Endothelial cell of umbilical vein (primary cell): ENCODE data around the gene B3GALT5. TPM values are rescaled to one million over a fixed set of nuclear protein-coding genes. Genes with fewer than 3 reads are reported as not detected.

Source experiments
- BruUV-seq: library from RNA; stranded (reverse); fragments of 400-500 nt; replicated peaks from 2 replicates; lab custom pipeline; 2021; lab: Mats Ljungman, UMichigan
- CTCF ChIA-PET: fragments of 300-600, 350-600 bp; sonication (Branson Sonifier 250); formaldehyde crosslinking; loops from one replicate; lab custom pipeline; 2021; ENCODE audit warnings: antibody characterized with exemption, inconsistent platforms; lab: Charles Lee
- POLR2A ChIA-PET: fragments of 300-600, 350-600 bp; sonication (Branson Sonifier 250); formaldehyde crosslinking; loops from one replicate; lab custom pipeline; 2021; ENCODE audit warnings: antibody characterized with exemption, inconsistent platforms; lab: Charles Lee
- DNase-seq: peaks from one replicate; pipeline ENCODE4 v3.0.0-alpha.2; 2011; ENCODE audit warnings: low read depth, low spot score
- FAIRE-seq: peaks from 2 replicates; lab custom pipeline; 2011; peaks lifted over from hg19 to GRCh38; lab: Jason Lieb, UNC
- H2AFZ ChIP-seq: 2 replicates; pipeline ENCODE4 v1.6.0; 2012; ENCODE audit warnings: low read depth, low read length, control low read depth, inconsistent platforms
- H3K27ac ChIP-seq: 2 replicates; pipeline ENCODE4 v1.5.1; 2011; ENCODE audit warnings: low read depth, mild to moderate bottlenecking, control low read depth, low read length, moderate library complexity; ENCODE audit not compliant: insufficient read depth
- H3K27me3 ChIP-seq, 2 experiments: 2 replicates each; pipeline versions ENCODE4 v1.6.0 to v1.6.1; 2011; ENCODE audit warnings: low read length in 2 of 2, mixed read lengths in 1 of 2; ENCODE audit not compliant: control insufficient read depth in 2 of 2, insufficient read depth in 2 of 2
- H3K36me3 ChIP-seq, 2 experiments: 2 replicates in 1 of 2; 3 replicates in 1 of 2; pipeline ENCODE4 v1.5.1; 2011; ENCODE audit warnings: low read length in 2 of 2, mild to moderate bottlenecking in 1 of 2, moderate library complexity in 1 of 2; ENCODE audit not compliant: control insufficient read depth in 2 of 2, insufficient read depth in 2 of 2; ENCODE audit errors: extremely low read depth in 1 of 2
- H3K4me1 ChIP-seq: 3 replicates; pipeline ENCODE4 v1.5.1; 2011; ENCODE audit warnings: mild to moderate bottlenecking, low read length; ENCODE audit not compliant: control insufficient read depth, insufficient read depth; ENCODE audit errors: extremely low read depth
- H3K4me2 ChIP-seq: 2 replicates; pipeline ENCODE4 v1.6.1; 2011; ENCODE audit warnings: low read length, control low read depth, mixed read lengths; ENCODE audit not compliant: insufficient read depth
- H3K4me3 ChIP-seq, 3 experiments: fragments of 200-600 bp in 1 of 3; sonication (generic), shearing (Covaris generic) in 1 of 3; replicated peaks in 1 of 3; 2 replicates each; pipeline ENCODE4 v1.5.1; 2011 to 2016; ENCODE audit warnings: control low read depth in 3 of 3, low read length in 3 of 3, mild to moderate bottlenecking in 2 of 3, inconsistent platforms in 1 of 3, low read depth in 1 of 3, moderate library complexity in 1 of 3; ENCODE audit not compliant: insufficient read depth in 1 of 3
- H3K79me2 ChIP-seq: 2 replicates; pipeline ENCODE4 v1.6.0; 2012; ENCODE audit warnings: low read length, inconsistent platforms; ENCODE audit not compliant: control insufficient read depth, insufficient read depth
- H3K9ac ChIP-seq: replicated peaks from 2 replicates; pipeline ENCODE3; 2011; ENCODE audit warnings: low read length, control low read depth; ENCODE audit not compliant: insufficient read depth; ENCODE audit errors: extremely low read depth
- H3K9me1 ChIP-seq: replicated peaks from 3 replicates; pipeline ENCODE4 v1.6.0; 2011; ENCODE audit warnings: mild to moderate bottlenecking, low read length; ENCODE audit not compliant: control insufficient read depth, insufficient read depth; ENCODE audit errors: extremely low read depth
- H3K9me3 ChIP-seq: replicated peaks from 2 replicates; pipeline ENCODE4 v1.5.1; 2012; ENCODE audit warnings: low read length, inconsistent platforms; ENCODE audit not compliant: control insufficient read depth, insufficient read depth
- H4K20me1 ChIP-seq: replicated peaks from 2 replicates; pipeline ENCODE3; 2011; ENCODE audit warnings: mild to moderate bottlenecking, low read length; ENCODE audit not compliant: control insufficient read depth, insufficient read depth; ENCODE audit errors: extremely low read depth
- CTCF ChIP-seq, 2 donors: IDR thresholded peaks; 1 replicate in 1 of 2; 2 replicates in 1 of 2; pipeline ENCODE4 v1.5.1; 2011; ENCODE audit warnings: low read length in 2 of 2, mild to moderate bottlenecking in 2 of 2, moderate library complexity in 2 of 2, control low read depth in 1 of 2, inconsistent platforms in 1 of 2, low read depth in 1 of 2; ENCODE audit not compliant: insufficient read depth in 1 of 2; ENCODE audit errors: extremely low read depth in 1 of 2
- EZH2 ChIP-seq: IDR thresholded peaks from 2 replicates; pipeline ENCODE4 v1.6.1; 2012; ENCODE audit warnings: borderline replicate concordance, low read depth, mild to moderate bottlenecking, moderate library complexity, low read length, inconsistent platforms; ENCODE audit not compliant: severe bottlenecking
- FOS ChIP-seq: IDR thresholded peaks from 2 replicates; pipeline ENCODE4 v1.6.1; 2011; ENCODE audit warnings: mild to moderate bottlenecking, low read length, moderate library complexity, borderline replicate concordance; ENCODE audit not compliant: insufficient read depth
- MYC ChIP-seq: IDR thresholded peaks from one replicate; pipeline ENCODE4 v1.6.1; 2011; ENCODE audit warnings: mild to moderate bottlenecking, low read depth, low read length
- POLR2A ChIP-seq: IDR thresholded peaks from 2 replicates; pipeline ENCODE4 v1.6.1; 2012; ENCODE audit warnings: low read depth, mild to moderate bottlenecking, control low read depth, low read length
- POLR2AphosphoS5 ChIP-seq: IDR thresholded peaks from 2 replicates; pipeline ENCODE4 v1.6.1; 2012; ENCODE audit warnings: low read depth, mild to moderate bottlenecking, control low read depth, low read length, moderate library complexity; ENCODE audit not compliant: insufficient read depth
- dilution Hi-C: fragments of 300-500 bp; cut with MboI; formaldehyde crosslinking; loops from one replicate; pipeline ENCODE4 v1.15.0; 2019; ENCODE audit warnings: low sequenced_read_pairs; ENCODE audit not compliant: extremely low pct_ligation_motif_present
- intact Hi-C: fragments of 100-400 bp; cut with micrococcal nuclease; formaldehyde crosslinking; loops from one replicate; pipeline ENCODE4 v1.10.0; 2022
- polyA plus RNA-seq, 4 experiments: library from polyadenylated mRNA; depleted of rRNA in 3 of 4; stranded (reverse) in 3 of 4; unstranded in 1 of 4; fragments of >200 nt; gene quantifications; 2 replicates each; pipeline versions ENCODE4 v1.2.1 to v1.2.3, GENCODE V29; 2011 to 2012; ENCODE audit warnings: missing spikeins in 1 of 4
- total RNA-seq: library from RNA; stranded (reverse); gene quantifications from 2 replicates; pipeline ENCODE4 v1.2.3, GENCODE V29; 2021
- TF ChIP-seq, protein P1 (sequence below): IDR thresholded peaks from 2 replicates; pipeline ENCODE4 v1.6.1; 2011; ENCODE audit not compliant: insufficient read depth, insufficient read length

Gene B3GALT5
- total and polyA plus RNA-seq, 2 donors (not counting 3 experiments of a cell fraction or from before 2014, with no cell fraction given) = 0.04 TPM; not detected in 1

DNA sequence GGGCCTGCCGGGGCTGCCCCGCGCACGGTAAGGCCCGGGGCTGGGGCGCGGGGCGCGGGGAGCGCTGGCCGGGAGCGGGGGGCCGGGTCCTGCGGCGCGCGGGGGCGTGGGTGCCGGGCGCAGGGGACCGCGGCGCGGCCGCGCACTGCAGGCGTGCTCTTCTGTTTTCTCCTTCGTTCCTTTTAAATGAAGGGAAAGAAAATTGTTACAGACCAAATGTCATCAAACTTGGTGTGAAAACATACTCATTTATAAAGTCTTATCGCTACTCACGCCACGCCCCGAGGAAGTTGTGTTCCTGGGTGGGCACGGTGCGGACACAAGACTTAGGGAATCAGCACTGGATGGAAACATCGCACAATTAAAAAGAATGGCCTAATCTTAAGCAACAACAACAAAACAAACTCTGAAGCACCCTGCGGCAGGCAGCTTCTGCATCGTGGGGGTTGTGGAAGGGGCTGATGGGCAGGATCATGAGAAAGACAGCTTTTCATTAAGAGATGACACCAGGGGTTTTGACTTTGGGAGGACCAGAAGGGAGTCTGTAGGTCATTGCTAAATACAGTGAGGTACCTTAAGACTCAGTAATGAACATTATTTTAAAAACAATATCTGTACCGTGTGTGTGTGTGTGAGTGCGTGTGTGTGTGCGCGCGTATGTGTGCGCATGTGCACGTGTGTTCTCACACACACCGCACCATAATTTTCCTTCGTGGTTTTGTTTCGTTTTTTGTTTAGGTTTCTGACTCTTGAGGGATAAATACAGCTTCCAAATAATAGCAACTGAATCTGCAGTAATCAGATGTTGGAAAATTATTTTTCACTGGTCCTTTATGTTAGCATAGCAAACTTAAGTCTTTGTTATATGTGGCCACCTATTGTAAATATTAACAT, 548 bp downstream of the B3GALT5 start:
- Histone ChIP-seq H3K9me1 (no peaks in the 10 kb centered on the region), H3K36me3 (no peaks in the 10 kb centered on the region), H3K4me3 (no peak overlapping the region), H3K27me3 (peaks cover 19 to 28% of the 10 kb centered on the region in 2 experiments), H3K9ac (no peak overlapping the region), H2AFZ (no peak overlapping the region), H3K9me3 (no peaks in the 10 kb centered on the region), H3K79me2 (no peaks in the 10 kb centered on the region), H3K4me1 (no peaks in the 10 kb centered on the region), H4K20me1 (no peaks in the 10 kb centered on the region), H3K4me2 (no peak overlapping the region), H3K27ac (no peak overlapping the region)
- DNase-seq = no peak
- TF ChIP-seq, protein P1, sequence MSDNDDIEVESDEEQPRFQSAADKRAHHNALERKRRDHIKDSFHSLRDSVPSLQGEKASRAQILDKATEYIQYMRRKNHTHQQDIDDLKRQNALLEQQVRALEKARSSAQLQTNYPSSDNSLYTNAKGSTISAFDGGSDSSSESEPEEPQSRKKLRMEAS = no peak
- TF ChIP-seq EZH2 (peak; percentile 67), CTCF (IDR thresholded peaks at IDR 0.05; ENCODE audit: extremely low read depth in 1 of 2, insufficient read depth in 1 of 2, low read depth in 1 of 2, low read length in 2 of 2) (no peak), POLR2A (no peak), FOS (no peak), MYC (no peak), POLR2AphosphoS5 (no peak)
- FAIRE-seq = no peak
- no TSS peak for BruUV-seq
- intact Hi-C loops (no loop called here), dilution Hi-C loops (no loop called here)
- CTCF ChIA-PET = no interaction called here
- POLR2A ChIA-PET = no interaction called here
